ENCODE data around the gene CASZ1.

Gene CASZ1

GRCh38 chr1:10614377-10615225 is 181.8 kb downstream of the CASZ1 start:
- H3K27me3 Mint-ChIP-seq (ENCODE audit: low read depth, poor library complexity) = no peaks in the 10 kb centered on the region
- H3K36me3 Mint-ChIP-seq (ENCODE audit: low read depth) = no peaks in the 10 kb centered on the region
- DNase-seq = no peak
- H3K27ac Mint-ChIP-seq = no peak overlapping the region
- H3K4me3 Mint-ChIP-seq = no peak overlapping the region
- no peaks in the 10 kb centered on the region for H3K9me3 Mint-ChIP-seq
- no peak for TF ChIP-seq CTCF (IDR thresholded peaks at IDR 0.05)
- peaks cover 15% of the 10 kb centered on the region for H3K4me1 Mint-ChIP-seq

- peaks cover 15% of the 10 kb centered on the region for H3K4me1 Mint-ChIP-seq
- DNase-seq = no peak
- TF ChIP-seq CTCF (IDR thresholded peaks at IDR 0.05) = no peak
- H3K27ac Mint-ChIP-seq = no peak overlapping the region
- no peaks in the 10 kb centered on the region for H3K27me3 Mint-ChIP-seq (ENCODE audit: low read depth, poor library complexity)
- no peaks in the 10 kb centered on the region for H3K9me3 Mint-ChIP-seq
- no peak overlapping the region for H3K4me3 Mint-ChIP-seq
- H3K36me3 Mint-ChIP-seq (ENCODE audit: low read depth) = peaks cover 7% of the 10 kb centered on the region
Observed at GRCh38 chr1:10613861-10614260, 182.6 kb downstream of the CASZ1 start.

GRCh38 chr1:10613340-10613739 is 183.1 kb downstream of the CASZ1 start:
- Mint-ChIP-seq H3K27me3 (ENCODE audit: low read depth, poor library complexity) (no peaks in the 10 kb centered on the region), H3K4me1 (peaks cover 15% of the 10 kb centered on the region), H3K9me3 (no peaks in the 10 kb centered on the region), H3K36me3 (ENCODE audit: low read depth) (peaks cover 10% of the 10 kb centered on the region), H3K27ac (no peak overlapping the region), H3K4me3 (no peak overlapping the region)
- no peak for TF ChIP-seq CTCF (IDR thresholded peaks at IDR 0.05)
- DNase-seq = no peak

- no peak overlapping the region for H3K27ac Mint-ChIP-seq
- peaks cover 17% of the 10 kb centered on the region for H3K36me3 Mint-ChIP-seq (ENCODE audit: low read depth)
- peaks cover 15% of the 10 kb centered on the region for H3K4me1 Mint-ChIP-seq
- no peak for DNase-seq
- H3K9me3 Mint-ChIP-seq = no peaks in the 10 kb centered on the region
- no peak overlapping the region for H3K4me3 Mint-ChIP-seq
- H3K27me3 Mint-ChIP-seq (ENCODE audit: low read depth, poor library complexity) = no peaks in the 10 kb centered on the region
- no peak for TF ChIP-seq CTCF (IDR thresholded peaks at IDR 0.05)
Observed at GRCh38 chr1:10612436-10613160, 183.8 kb downstream of the CASZ1 start.

- Mint-ChIP-seq H3K4me1 (peaks cover 16% of the 10 kb centered on the region), H3K9me3 (no peaks in the 10 kb centered on the region), H3K4me3 (no peak overlapping the region), H3K27me3 (ENCODE audit: low read depth, poor library complexity) (no peaks in the 10 kb centered on the region), H3K36me3 (ENCODE audit: low read depth) (peaks cover 18% of the 10 kb centered on the region), H3K27ac (no peak overlapping the region)
- no peak for DNase-seq
- no peak for TF ChIP-seq CTCF (IDR thresholded peaks at IDR 0.05)
Observed at GRCh38 chr1:10610901-10611600, 185.4 kb downstream of the CASZ1 start.

All from nephron progenitor cell (in vitro differentiated cells).